HFF-Myc (cell line): Measurements from ENCODE around the gene NDUFA3.

Source experiments
- DNase-seq: peaks from one replicate; pipeline ENCODE4 v3.0.0-alpha.2; 2011; ENCODE audit warnings: low read depth; ENCODE audit errors: extremely low read depth
- H3K4me3 ChIP-seq: replicated peaks from 2 replicates; pipeline ENCODE4 v1.5.1; 2011; ENCODE audit warnings: low read depth, mild to moderate bottlenecking, control low read depth, low read length
- TF ChIP-seq, protein P1 (sequence below): IDR thresholded peaks from 2 replicates; pipeline ENCODE4 v1.5.1; 2012; ENCODE audit warnings: mild to moderate bottlenecking, low read depth, low read length, control low read depth; ENCODE audit errors: missing control alignments

NDUFA3 gene

DNA sequence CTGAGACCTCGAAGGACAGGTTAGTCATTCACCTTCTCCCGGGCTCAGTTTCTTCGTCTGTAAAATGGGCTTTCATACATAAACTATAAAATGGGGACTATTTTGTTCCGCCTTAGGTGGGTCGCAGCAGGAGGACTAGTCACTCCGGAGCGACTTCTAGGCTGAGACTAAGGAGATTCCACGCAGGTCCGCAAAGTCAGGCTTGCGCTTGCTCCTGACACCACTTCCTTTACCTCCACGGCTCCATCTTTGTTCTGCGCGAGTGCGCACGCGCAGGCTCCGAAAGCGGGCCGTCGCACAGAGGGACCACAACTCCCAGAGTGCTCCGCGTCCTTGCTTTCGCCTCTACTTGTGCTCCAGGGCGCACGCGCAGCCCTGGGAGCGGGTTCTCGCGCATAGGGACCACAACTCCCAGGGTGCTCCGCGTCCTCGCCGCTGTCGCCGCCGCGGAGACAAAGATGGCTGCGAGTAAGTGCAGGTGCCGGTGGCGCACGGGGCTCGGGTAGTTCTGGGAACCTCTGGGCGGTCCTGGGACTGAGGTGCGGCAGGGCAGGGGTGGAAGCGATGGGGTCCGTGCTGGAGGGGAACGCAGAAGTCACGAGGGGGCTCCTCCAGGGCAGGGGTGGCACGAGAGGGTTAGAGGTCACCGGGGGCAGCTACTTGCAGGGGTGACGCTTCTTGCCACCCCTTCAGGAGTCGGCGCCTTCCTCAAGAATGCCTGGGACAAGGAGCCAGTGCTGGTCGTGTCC is at the start of gene NDUFA3:
Gene NDUFA3 (plus strand): TSS at position 435 of the 749 bp plus-strand sequence. CDS start 24 bp downstream, at position 459.
- H3K4me3 ChIP-seq = peak within 1 kb of the TSS; percentile 99
- peak; percentile 96 for DNase-seq
- TF ChIP-seq, protein P1, sequence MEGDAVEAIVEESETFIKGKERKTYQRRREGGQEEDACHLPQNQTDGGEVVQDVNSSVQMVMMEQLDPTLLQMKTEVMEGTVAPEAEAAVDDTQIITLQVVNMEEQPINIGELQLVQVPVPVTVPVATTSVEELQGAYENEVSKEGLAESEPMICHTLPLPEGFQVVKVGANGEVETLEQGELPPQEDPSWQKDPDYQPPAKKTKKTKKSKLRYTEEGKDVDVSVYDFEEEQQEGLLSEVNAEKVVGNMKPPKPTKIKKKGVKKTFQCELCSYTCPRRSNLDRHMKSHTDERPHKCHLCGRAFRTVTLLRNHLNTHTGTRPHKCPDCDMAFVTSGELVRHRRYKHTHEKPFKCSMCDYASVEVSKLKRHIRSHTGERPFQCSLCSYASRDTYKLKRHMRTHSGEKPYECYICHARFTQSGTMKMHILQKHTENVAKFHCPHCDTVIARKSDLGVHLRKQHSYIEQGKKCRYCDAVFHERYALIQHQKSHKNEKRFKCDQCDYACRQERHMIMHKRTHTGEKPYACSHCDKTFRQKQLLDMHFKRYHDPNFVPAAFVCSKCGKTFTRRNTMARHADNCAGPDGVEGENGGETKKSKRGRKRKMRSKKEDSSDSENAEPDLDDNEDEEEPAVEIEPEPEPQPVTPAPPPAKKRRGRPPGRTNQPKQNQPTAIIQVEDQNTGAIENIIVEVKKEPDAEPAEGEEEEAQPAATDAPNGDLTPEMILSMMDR = no peak

DNA sequence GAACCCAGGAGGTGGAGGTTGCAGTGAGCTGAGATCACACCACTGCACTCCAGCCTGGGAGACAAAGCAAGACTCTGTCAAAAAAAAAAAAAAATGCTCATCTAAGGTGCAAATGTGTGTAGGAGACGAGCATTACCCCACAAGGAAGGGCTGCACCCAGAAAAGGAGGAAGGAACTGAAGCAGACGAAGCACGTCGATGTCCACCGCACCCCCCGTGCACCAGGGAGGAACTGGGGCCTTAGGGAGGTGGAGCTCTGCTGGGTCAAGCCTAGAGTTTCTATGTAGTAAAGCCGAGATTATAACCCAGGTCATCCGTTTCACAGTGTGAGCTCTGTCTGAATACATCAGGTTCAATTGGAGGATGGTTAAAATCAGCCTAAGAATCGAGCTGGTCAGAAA is 40.0 kb upstream of the NDUFA3 start:
- DNase-seq = no peak
- H3K4me3 ChIP-seq = no peak overlapping the region
- TF ChIP-seq, protein P1 = no peak

DNA sequence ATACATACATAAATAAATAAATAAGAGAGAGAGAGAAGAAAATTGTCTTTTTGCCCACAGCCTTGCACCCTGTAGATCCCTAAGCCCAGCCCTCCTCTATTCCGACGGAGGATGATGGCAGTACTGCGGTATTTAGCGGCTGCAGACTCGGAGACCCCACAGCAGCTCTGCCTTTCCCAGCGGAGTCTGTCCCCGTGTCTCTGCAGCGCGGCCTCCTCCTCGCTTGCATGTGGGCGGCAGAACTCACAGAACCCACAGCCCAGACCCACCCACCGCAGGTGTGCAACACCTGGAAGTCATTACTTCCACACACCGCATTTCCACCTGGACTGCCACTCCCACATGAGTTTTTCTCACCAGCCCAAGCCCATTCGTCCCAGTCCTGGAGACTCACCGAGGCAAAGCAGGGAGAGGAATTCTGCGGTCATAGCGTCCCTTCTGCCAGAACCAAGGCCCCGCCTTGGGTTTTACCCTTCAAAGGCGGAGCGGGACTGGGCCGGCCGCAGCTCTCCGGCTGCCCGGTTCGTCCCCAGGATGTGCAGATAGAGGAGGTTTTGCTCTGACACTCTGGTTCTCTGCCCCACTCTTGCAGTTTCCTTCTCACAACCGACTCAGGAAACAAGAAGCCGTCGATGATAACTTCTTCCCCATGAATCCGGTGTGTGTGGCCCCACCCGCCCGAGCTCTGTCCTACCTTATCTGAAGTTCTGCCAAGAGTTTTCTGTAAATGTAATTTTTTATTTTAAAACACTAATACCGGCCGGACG is 39.1 kb upstream of the NDUFA3 start, which contains the start of gene VSTM1:
Gene VSTM1 (minus strand): TSS at position 548 of the 767 bp plus-strand sequence. CDS start 120 bp downstream, at position 428.
- H3K4me3 ChIP-seq = no peak within 1 kb of the TSS
- TF ChIP-seq, protein P1 = no peak
- no peak for DNase-seq

DNA sequence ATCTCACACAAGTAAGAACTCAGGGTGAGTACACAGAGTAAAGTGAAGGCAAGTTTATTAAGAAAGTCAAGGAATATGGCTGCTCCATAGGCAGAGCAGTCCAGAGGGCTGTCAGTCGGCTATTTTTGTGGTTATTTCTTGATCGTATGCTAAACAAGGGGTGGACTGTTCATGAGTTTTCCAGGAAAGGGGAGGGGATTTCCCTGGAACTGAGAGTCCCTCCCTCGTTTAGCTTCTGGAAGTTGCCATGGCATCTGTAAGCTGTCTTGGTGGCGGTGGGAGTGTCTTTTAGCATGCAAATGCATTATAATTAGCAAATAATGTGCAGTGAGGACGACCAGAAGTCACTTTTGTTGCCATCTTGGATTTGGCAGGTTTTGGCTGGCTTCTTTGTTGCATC is 33.2 kb upstream of the NDUFA3 start:
- TF ChIP-seq, protein P1 = no peak
- DNase-seq = no peak
- H3K4me3 ChIP-seq = no peak overlapping the region

DNA sequence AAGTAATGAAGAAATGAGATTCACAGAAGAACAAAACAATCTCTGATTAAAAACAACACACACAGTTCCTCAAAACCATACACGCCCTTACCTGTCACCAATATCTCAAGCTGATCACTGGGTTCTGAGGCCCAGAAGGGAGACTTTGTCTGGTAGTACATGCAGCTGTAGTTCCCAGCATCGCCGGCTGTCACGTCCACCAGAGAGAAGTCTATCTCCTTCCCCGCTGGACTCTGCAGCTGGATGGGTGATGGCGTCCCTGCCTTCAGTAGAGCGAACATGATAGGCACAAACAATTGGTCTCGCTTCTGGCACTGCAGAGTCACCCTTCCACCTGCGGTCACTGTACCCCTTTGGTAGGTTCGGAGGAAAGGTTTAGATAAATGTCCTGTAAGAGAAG is 28.8 kb upstream of the NDUFA3 start:
- no peak overlapping the region for H3K4me3 ChIP-seq
- TF ChIP-seq, protein P1 = no peak
- DNase-seq = no peak

DNA sequence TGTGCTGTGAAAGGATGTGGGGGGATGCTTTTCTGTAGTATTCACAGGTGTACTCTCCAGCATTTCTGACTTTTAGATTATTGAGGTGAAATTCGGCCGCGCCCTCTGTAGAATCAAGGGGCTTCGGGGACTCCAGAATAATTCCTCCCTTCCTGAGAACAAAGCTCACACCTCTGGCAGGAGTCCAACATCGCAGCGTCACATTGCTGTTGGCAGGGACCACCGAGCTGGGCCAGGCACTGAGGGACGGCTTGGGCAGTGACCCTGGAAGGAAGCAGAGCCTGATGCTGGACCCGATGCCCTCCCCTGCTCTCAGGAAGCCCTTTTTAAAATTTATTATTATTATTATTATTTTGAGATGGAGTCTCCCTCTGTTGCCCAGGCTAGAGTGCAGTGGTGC is 27.8 kb upstream of the NDUFA3 start:
- TF ChIP-seq, protein P1 = no peak

More for the DNA sequence above, 27.8 kb upstream of the NDUFA3 start:
- DNase-seq = no peak
- no peak overlapping the region for H3K4me3 ChIP-seq
